CD4-positive, alpha-beta T cell treated with Interleukin-12 subunit alpha and Interleukin-12 subunit beta, for 1 hour (primary cell): ENCODE data around the gene LPCAT1.
"Not testable (repeated sequence)": the region's sequence is repeated elsewhere in the genome, so short reads cannot be mapped to it uniquely, and the experiment has no call there.

Source experiments
- DNase-seq: peaks from one replicate; pipeline ENCODE4 v3.0.0-alpha.2; 2020

Gene LPCAT1

DNA sequence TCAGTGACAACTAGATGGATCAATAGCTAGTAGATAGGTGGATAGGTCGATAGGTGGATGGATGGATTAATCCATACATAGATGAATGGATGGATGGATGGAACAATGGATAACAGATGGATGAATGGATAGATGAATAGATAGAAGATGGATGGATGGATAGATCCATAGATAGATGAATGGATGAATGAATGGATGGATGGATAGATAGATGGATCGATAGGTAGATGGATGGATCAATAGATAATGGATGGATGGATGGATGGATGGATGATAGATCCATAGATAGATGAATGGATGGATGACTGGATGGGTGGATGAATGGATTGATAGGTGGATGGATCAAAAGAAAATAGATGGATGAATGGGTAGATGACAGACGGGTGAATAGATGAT lies 83.7 kb downstream of the LPCAT1 start:
- DNase-seq, result no peak

DNA sequence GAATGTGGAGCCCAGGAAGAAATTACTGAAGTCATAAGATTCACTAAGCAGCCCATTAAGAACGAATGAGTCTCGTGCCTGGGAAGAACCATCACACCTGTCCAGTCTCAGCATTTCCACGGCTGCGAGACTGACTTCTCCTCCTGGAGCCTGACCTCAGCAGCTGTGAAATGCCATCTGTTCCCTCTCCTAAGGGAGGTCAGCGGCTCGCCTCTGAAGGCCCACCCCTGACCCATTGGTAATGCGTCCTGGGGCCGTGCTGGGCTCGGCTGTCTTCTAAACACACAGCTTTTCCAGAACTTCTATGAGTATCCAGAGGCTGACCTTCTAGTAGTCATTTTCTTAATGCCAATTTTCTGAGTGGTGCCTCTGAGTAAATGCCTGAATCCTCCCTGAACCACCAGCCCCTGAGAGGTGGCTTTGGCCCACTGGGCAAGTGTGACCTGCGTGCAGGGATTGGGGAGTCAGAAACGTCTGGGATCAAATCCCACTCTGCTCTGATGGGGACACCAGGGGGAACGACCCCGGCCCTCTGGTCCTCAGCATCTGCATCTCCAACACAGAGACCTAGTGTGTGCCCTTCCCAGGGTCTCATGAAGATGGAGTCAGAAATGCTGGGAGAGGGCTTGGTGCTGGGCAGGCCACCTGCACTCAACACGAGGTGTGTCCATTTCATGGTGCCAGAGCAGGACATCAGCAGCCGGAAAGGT lies 84.2 kb downstream of the LPCAT1 start:
- no peak for DNase-seq

DNA sequence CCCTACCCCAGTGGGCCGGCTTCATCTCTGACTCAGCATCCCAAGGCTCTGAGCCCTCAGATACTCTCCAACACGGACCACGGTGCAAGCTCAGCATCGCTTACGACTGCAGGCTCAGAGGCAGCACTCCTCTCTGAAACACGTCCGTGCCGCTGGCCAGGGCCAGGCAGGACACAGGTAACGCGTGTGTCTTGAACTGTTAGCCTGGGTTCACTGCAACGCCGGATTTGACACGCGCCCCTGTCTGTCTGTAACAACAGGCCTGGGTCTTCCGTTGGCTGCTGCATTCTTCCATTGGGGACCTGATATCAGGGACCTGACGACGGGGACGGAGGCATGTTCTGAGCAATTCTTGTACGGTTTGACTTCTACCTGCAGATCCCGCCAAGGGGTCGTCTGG lies 84.9 kb downstream of the LPCAT1 start:
- DNase-seq, result no peak

DNA sequence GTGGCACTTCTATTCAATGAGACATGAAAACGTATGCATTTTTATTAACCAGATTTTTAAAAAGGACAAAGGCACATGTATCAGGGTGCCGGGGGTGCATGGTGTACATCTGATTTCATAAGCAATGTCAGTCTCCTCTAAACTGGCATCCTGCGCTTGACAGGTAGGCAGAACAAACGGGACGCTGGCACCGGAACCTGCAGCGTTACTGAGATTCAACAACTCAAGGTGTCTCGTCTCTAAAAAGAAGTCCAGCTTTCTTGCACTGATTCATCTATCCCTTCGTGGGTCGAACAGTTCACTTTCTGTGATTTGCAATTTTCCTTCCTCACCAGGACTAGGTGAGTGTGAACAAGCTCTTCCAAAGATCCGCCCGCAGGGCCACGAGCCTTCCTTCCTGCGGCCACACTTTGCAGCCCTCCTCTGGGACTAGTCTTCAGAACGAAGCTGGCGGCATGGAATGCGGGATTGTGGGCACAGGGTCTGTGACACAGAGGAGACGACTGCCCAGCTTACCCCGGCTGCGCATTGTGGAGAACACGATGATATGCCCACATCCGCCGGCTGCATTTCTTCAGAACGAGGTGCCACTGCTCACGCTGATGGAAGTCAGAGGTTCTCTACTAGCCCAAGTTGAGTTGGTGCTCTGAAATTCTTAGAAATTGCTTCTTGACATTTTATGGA lies 85.7 kb downstream of the LPCAT1 start:
- no peak for DNase-seq

DNA sequence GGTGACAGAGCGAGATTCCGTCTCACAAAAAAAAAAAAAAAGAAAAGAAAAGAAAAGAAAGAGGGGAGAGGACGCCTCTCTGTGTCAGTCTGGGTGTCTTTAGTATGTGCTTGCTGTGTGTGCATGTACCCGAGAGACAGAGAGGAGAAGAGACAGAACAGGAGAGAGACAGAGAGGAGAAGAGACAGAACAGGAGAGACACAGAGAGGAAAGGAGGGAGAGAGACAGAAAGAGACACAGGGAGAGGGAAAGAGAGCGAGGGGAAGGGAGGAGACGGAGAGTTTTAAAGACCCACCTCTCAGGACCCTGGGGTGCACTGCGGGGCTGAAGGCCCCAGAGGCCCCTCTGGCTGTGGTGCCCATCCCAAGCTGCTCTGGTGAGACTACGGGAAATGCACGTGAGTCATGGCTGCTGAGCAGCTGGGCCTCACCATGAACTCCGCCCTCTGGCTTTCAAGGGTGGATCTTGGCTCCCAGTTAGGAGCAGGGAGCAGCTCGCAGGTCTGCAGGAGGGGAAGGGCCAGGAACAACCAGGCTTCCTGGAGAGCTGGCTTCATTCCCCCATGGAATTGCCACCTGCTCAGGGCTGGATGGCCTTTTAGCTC lies 86.4 kb downstream of the LPCAT1 start:
- no peak for DNase-seq

DNA sequence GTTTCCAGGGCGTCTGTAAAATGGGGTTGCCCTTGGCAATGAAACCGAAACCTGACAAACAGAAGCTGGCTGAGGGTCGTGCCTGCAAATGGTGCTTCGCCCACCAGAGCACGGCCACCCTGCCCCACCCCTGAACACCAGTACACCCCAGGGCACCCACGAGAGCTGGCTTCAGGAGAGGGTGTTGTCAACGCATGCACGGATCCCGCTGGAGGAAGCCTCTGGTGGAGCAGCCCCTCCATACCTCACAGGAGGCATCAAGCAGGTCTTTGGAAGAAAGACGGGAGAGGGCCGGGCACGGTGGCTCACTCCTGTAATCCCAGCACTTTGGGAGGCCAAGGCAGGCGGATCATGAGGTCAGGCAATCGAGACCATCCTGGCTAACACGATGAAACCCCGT lies 87.1 kb downstream of the LPCAT1 start:
- no peak for DNase-seq

DNA sequence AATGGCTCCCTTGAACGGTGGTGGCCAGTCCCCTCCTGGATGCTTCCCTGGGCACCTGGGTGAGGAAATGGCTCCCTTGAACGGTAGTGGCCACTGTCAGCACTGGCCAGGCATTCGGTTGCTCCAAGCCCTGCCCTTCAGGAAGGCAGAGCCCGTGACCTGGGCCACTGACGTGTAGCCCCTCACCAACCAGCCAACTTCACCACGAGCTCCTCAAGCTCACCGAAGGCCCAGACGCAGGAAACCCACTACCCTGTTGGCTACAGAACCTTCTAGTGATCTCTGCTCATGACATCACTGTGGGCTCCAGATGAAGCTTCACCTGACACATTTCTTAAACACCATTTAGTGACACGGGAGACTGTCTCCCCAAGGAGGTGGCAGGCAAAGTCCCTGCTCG lies 87.7 kb downstream of the LPCAT1 start:
- DNase-seq, result no peak

DNA sequence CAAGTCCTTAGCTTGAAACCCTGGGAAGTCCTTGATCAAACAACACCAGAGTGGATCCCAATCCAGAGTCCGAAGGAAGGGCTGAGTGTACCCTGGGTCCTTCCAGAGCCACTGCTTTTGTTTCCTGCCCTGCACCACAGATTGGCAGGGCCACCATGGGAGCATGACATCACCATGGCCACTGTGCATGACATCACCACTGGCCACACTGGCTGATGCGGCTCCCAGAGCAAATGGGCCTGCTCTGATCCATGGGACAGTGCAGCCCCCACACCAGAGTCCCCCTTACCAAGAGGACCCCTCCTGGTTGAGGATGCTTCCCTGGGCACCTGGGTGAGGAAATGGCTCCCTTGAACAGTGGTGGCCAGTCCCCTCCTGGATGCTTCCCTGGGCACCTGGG lies 88.4 kb downstream of the LPCAT1 start:
- DNase-seq, result no peak

DNA sequence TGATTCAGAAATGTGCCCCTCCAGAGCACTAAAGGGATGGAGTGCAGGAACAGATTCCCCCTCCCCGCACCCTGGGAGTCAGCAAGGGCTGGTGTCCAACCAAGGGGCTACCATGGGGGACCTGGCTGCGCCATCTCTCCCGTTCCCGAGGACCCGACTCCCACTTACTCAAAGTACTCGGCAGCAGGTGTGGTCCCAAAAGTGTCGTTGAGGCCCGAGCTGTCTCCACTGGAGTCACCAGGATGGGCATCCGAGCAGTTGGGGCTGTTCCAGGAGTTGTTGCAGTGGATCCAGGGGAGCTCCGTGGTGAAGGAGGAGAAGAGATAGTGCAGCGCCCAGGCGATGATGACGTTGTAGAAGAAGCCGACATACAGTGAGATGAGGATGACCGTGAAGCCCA lies 91.5 kb downstream of the LPCAT1 start:
- no peak for DNase-seq

DNA sequence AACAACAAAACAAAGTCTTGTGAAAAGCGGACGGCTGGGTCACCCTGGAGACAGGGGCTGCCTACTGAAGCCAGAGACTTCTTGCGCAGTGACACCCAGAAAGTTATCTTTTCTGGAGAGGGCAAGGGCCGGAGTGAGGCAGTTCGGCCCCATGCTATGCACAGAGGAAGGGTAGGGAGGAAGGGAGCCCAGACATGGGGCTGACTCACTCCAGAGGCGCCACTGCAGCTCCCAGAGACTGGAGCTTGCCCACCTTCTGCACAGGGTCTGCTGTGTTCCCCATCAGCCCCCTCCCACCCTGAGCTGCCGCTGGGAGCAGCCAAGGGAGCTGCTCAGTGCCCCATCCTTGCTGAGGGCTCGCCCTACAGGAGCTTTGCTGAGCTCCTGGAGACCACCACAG lies 91.9 kb downstream of the LPCAT1 start:
- DNase-seq, result no peak

DNA sequence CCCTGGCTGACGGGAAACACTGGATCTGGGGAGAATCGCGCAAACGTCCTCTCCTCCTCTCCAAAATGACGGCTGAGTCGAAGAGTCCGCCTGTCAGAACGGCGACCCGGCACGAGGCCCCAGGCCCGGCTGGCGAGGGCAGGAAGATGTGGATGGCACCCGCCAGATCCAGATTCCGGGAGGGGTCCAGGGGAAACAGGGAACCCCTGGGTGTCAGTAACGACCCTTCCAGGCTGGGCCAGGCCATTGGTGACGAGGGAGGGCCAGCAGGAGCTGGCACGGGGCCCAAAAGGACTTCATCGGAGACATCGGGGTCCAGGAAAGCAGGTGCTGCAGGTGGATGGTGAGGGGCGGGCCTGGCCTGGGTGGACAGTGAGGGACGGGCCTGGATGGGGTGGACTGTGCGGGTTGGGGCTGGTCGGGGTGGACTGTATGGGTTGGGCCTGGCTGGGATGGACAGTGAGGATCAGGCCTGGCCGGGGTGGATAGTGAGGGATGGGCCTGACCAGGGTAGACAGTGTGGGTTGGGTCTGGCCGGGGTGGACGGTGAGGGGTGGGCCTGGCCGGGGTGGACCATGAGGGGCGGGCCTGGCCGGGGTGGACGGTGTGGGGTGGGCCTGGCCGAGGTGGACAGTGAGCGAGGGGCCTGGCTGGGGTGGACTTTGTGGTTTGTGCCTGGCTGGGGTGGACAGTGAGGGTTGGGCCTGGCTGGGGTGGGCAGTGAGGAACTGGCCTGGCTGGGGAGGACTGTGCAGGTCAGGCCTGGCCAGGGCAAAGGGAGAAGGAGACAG lies 92.5 kb downstream of the LPCAT1 start:
- DNase-seq, result no peak

DNA sequence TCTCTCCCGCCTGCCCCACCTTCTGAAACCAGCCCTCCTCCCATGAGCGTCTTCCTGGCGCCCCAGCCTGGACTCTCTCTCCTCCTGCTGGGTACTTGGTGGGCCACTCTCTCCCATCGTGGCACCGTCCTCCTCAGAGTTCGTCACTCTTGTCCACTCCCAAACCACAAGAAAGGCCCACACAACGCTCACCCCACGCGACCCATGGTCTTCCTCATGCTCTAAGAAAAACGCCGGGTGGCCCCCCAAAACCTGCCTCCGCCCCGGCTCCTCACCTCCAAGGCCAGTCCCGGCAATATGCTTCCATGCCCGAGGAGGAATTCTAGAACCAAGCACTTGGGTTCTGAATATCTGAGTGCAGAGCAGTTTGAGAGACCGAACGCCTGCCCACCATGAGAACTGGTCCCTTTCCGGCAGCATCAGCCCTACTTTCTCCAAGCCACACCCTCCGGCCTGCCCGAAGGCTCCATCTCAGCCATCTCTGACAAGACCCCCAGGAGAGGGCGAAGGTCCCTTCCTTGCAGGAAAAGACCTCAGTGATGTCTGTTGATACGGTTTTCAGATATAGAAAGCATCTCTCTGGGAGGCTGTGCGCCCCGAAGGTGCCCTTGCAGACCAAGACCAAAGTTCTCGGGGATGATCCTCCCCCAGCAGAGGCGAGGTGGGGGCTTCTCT lies 93.5 kb downstream of the LPCAT1 start:
- no peak for DNase-seq

DNA sequence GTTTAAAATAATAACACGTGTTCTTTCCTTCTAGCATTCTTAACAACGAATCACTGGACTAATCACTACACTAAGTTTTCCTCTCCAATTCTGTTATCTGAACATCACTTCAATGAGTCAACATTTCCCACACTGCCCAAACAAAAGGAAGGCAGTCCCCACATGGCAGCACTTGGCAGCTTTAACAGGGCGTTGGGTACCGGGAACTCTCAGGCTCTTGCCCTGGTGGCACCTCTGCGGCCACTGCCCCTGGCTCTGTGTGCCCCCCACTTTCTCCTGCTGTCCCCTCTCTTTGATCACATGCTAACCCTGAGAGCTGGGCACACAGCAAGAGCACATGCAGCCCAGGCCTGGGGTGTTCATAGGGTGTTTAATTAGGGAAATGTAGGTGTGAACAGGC lies 94.3 kb downstream of the LPCAT1 start:
- DNase-seq, result no peak

DNA sequence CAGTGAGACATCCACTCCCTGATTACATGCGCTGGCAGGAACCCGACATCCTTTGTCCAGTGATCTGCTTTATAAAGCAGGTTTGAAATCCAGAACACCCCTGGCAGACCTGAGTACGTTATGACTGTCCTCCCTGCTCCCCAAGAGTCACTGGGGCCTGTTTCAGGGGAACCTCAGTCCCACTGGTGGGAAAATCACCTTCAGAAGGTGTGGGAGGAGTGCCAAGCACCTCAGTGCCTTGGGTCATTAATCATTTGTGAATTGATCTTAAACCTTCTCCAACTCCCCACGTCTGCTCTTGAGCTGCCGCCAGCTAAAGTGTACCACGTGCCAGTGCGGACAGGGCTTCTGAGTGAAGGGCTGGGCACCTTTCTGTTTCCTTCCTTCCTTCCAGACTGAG lies 94.7 kb downstream of the LPCAT1 start:
- no peak for DNase-seq

DNA sequence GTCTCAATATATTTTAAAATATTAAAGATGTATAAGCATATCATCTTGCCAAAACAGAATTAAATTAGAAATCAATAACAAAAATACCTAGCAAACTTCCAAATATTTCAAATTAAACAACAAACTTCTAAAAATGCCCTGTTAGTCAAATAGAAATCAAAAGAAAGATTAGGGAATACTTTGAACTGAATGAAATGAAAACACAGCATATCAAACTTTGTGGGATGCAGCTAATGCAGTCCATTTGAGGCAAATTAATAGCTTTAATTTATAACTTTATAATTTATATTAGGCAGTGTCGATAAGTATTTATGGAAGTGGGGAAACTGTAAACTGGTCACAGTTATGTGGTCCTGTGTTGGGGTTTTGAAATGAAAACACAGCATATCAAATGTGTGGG lies 95.7 kb downstream of the LPCAT1 start:
- DNase-seq, result no peak

DNA sequence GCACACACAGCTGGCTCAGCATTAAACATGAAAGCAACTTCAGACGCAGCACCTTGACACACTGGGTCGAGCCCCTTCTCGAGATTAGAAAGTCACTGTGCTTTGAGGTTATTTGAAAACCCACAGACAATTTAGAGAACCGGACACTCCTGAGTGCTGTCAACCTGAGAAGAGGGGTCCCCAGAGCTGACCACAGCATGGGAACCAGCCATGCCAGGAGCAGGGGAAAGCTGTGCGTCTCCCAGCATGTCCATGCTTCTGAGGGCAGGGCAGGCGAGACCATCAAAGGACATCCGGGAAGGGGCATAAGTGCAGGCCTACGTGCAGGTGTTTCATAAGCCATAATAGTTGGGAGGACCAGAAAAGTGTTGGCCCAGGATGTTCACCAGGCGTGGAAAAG lies 99.0 kb downstream of the LPCAT1 start:
- DNase-seq, result no peak

DNA sequence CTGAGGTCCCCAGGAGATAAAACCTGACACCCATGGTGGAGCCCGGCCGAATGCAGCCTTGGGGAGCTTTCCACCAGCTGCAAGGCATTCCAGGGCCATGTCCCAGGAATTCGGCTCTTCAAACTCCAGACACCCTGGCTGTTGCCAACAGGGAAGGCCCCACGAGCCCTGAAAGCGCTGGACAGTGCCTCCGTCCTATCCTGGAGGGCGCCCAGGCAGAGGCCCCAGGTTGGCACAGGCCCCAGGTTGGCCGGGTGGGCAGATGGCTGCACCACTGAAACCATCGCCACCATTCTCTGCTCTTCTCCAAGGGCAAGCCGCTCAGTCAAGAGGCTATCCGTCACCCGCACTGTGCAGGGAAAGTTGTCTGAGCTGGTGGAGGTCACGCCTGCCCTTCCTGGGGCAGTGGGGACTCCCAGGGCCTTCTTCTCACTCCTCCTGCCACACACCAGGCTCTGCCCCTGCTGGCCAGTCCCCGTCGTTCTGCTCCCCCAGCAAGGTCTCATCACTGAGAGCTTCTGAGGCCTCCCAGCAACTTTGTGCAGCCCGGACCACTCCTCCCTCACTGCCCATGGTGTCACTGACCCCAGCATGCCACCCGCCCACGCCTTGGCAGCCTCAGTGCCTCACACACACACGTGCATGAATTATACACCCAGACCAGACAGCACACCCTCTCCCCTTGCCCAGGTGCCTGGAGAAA lies 99.7 kb downstream of the LPCAT1 start:
- DNase-seq, result no peak

DNA sequence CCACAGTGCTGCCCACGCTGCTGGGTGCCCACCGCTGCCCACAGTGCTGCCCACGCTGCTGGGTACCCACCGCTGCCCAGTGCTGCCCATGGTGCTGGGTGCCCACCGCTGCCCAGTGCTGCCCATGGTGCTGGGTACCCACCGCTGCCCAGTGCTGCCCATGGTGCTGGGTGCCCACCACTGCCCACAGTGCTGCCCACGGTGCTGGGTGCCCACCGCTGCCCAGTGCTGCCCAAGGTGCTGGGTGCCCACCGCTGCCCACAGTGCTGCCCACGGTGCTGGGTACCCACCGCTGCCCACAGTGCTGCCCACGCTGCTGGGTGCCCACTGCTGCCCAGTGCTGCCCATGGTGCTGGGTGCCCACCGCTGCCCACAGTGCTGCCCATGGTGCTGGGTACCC lies 101.2 kb downstream of the LPCAT1 start:
- not testable (repeated sequence) for DNase-seq

DNA sequence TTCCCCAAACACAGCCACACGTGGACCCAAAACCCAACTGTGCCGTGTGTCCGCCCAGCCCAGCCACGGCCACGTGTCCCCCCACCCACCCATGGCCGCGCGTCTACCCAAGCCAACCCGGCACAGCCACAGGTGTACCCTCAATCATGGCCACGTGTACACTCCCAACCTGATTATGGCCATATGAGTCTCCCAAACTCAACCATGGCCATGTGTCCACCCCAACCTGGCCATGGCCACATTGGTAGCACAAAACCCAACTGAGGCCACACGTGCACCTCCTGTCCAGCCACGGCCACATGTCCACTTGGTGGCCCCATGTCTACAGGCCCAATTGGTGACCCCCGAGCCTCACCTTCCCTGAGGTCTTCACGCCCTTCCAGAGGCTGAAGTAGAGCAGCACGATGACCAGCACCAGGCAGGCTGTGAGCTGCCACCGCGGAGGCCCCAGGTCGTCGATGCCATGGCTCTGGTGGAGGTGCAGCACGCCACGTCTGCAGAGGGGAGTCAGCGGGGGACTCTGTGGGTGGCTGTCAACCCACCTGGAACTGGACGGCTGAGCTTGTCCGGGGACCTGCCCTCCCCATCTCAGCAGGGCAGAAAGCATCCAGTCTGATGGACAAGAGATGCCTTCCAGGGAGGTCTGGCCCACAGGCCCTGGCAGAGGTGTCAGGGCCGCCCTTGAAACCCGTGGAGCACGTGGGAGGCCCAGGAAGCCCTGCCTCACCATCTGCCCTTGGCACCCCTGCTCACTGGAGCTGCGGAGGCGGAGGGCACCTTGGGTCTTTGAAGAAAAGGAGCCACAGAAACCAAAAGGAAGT lies 102.0 kb downstream of the LPCAT1 start:
- no peak for DNase-seq

DNA sequence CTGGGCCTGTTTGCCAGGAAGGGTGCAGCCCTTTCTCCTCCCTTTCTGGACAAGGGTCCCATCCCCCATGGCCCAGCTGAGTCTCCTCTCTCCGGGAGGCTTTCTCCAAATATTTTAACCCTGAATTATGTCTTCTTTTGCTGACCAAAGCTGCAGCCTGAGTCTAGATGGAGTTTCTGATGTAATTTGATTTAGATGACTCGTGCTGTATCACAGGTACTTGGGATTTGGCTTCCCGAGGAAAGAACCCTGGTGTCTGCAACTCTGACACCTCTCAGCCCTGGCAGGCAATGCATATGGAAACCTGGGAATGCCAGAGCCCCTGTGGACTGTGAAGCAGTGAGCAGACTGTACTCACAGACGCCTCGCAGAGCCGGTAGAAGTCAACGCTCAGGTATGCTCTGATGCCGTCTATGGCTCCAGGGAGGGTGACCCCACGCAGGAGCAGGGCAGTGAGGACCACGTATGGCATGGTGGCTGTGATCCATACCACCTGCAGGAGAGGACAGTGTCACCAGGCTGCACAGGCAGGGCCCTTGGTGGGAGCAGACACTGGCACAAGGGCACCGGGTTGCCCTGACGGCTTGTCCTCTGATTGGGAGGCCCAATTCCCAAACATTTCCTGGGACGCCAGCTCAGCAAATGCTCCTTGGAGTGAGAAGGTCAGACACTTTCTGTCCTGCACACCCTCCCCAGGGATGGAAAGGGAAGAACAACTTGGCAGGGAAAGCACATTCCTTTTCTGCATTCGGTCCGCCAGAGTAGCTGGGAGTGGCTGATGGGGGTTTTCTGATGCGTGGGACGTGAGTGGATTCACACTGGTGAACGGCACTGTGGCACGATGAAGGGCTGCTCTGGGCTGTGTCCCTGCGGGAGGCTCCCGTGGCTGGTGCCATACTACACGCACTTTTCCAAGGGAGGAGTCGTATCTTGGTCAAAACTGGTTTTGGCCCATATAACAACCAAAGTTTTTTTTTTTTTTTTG lies 103.3 kb downstream of the LPCAT1 start:
- DNase-seq, result no peak
